ENCODE results near the gene PRKD2. TPM values are rescaled to one million over a fixed set of nuclear protein-coding genes. Genes with fewer than 3 reads are reported as not detected.

The PRKD2 gene
- total RNA-seq, 1 experiment from 2014 or later, result 100 TPM

- TF ChIP-seq, protein P1, sequence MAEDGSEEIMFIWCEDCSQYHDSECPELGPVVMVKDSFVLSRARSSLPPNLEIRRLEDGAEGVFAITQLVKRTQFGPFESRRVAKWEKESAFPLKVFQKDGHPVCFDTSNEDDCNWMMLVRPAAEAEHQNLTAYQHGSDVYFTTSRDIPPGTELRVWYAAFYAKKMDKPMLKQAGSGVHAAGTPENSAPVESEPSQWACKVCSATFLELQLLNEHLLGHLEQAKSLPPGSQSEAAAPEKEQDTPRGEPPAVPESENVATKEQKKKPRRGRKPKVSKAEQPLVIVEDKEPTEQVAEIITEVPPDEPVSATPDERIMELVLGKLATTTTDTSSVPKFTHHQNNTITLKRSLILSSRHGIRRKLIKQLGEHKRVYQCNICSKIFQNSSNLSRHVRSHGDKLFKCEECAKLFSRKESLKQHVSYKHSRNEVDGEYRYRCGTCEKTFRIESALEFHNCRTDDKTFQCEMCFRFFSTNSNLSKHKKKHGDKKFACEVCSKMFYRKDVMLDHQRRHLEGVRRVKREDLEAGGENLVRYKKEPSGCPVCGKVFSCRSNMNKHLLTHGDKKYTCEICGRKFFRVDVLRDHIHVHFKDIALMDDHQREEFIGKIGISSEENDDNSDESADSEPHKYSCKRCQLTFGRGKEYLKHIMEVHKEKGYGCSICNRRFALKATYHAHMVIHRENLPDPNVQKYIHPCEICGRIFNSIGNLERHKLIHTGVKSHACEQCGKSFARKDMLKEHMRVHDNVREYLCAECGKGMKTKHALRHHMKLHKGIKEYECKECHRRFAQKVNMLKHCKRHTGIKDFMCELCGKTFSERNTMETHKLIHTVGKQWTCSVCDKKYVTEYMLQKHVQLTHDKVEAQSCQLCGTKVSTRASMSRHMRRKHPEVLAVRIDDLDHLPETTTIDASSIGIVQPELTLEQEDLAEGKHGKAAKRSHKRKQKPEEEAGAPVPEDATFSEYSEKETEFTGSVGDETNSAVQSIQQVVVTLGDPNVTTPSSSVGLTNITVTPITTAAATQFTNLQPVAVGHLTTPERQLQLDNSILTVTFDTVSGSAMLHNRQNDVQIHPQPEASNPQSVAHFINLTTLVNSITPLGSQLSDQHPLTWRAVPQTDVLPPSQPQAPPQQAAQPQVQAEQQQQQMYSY (CRISPR knock-in tag; IDR thresholded peaks at IDR 0.05), result peak; percentile 11; the same call in 1 of the 2 replicates
- TF ChIP-seq, protein P2, sequence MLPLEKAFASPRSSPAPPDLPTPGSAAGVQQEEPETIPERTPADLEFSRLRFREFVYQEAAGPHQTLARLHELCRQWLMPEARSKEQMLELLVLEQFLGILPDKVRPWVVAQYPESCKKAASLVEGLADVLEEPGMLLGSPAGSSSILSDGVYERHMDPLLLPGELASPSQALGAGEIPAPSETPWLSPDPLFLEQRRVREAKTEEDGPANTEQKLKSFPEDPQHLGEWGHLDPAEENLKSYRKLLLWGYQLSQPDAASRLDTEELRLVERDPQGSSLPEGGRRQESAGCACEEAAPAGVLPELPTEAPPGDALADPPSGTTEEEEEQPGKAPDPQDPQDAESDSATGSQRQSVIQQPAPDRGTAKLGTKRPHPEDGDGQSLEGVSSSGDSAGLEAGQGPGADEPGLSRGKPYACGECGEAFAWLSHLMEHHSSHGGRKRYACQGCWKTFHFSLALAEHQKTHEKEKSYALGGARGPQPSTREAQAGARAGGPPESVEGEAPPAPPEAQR (CRISPR knock-in tag; IDR thresholded peaks at IDR 0.05), result no peak
- TF ChIP-seq CTCF (IDR thresholded peaks at IDR 0.05) (no peak), OVOL2 (CRISPR knock-in tag; IDR thresholded peaks at IDR 0.05; ENCODE audit: borderline replicate concordance) (no peak), FOXJ3 (CRISPR knock-in tag; IDR thresholded peaks at IDR 0.05; ENCODE audit: borderline replicate concordance) (no peak), HMGA2 (CRISPR knock-in tag; IDR thresholded peaks at IDR 0.05) (no peak), NR3C1 (CRISPR knock-in tag; conservative IDR thresholded peaks at IDR 0.05; ENCODE audit: low read depth) (no peak), CREM (CRISPR knock-in tag; IDR thresholded peaks at IDR 0.05) (no peak), SOX15 (CRISPR knock-in tag; IDR thresholded peaks at IDR 0.05) (no peak)
- TF ChIP-seq, protein P3, sequence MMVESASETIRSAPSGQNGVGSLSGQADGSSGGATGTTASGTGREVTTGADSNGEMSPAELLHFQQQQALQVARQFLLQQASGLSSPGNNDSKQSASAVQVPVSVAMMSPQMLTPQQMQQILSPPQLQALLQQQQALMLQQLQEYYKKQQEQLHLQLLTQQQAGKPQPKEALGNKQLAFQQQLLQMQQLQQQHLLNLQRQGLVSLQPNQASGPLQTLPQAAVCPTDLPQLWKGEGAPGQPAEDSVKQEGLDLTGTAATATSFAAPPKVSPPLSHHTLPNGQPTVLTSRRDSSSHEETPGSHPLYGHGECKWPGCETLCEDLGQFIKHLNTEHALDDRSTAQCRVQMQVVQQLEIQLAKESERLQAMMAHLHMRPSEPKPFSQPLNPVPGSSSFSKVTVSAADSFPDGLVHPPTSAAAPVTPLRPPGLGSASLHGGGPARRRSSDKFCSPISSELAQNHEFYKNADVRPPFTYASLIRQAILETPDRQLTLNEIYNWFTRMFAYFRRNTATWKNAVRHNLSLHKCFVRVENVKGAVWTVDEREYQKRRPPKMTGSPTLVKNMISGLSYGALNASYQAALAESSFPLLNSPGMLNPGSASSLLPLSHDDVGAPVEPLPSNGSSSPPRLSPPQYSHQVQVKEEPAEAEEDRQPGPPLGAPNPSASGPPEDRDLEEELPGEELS (CRISPR knock-in tag; IDR thresholded peaks at IDR 0.05), result no peak
- TF ChIP-seq, protein P4, sequence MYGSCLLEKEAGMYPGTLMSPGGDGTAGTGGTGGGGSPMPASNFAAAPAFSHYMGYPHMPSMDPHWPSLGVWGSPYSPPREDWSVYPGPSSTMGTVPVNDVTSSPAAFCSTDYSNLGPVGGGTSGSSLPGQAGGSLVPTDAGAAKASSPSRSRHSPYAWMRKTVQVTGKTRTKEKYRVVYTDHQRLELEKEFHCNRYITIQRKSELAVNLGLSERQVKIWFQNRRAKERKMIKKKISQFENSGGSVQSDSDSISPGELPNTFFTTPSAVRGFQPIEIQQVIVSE (CRISPR knock-in tag; IDR thresholded peaks at IDR 0.05; ENCODE audit: borderline replicate concordance), result no peak
These were observed 77.3 kb downstream of the PRKD2 start (continued) for GRCh38 chr19:46639358-46640182.

DNA sequence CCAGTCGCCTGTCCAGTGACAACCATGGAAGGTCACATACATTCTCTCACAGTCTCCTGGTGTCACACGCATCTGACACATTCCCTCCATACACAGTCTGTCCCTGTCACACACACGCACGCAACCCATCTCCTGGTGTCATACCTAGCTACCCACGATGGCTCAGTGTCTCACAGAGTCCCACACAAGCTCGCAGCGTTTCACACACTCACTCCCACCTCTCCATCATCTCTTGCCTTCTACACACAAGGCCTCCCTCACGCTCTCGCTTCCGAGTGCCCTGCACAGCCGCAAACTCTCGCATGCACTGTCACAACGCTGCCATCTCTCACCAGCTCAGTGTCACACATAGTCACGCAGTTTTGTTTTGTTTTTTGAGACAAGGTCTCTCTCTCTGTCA lies 79.7 kb downstream of the PRKD2 start:
- no peak for ATAC-seq
- no peaks in the 10 kb centered on the region for H3K36me3 Mint-ChIP-seq
- CTCF ChIA-PET, result interaction anchor here (0.6 to 2.6 kb wide), 3 partner anchors 20 to 25 kb away, joined by 4 to 25 read pairs (median 5); partner anchors contain the start of gene DACT3
- POLR2A ChIA-PET, result interaction anchor here (1.7 kb wide), 1 partner anchor 24 kb away, joined by 3 read pairs; no protein-coding TSS in a partner anchor
- DNase-seq (ENCODE audit: low spot score), result no peak
- no peak overlapping the region for H3K4me3 Mint-ChIP-seq
- no peak overlapping the region for H3K27ac Mint-ChIP-seq
- H3K4me1 Mint-ChIP-seq, result peaks cover 19% of the 10 kb centered on the region
- H3K9me3 Mint-ChIP-seq, result no peaks in the 10 kb centered on the region
- H3K27me3 Mint-ChIP-seq (ENCODE audit: low read depth), result peaks cover 56% of the 10 kb centered on the region
- TF ChIP-seq PREB (CRISPR knock-in tag; IDR thresholded peaks at IDR 0.05; ENCODE audit: borderline replicate concordance) (no peak), NR1H2 (CRISPR knock-in tag; IDR thresholded peaks at IDR 0.05) (no peak), SP1 (CRISPR knock-in tag; conservative IDR thresholded peaks at IDR 0.05) (no peak), FOXP1 (CRISPR knock-in tag; IDR thresholded peaks at IDR 0.05; ENCODE audit: borderline replicate concordance) (no peak), RELA (CRISPR knock-in tag; IDR thresholded peaks at IDR 0.05; ENCODE audit: borderline replicate concordance) (no peak), ZNF121 (CRISPR knock-in tag; IDR thresholded peaks at IDR 0.05) (no peak), TP53 (CRISPR knock-in tag; IDR thresholded peaks at IDR 0.05) (no peak), STAT6 (CRISPR knock-in tag; conservative IDR thresholded peaks at IDR 0.05; ENCODE audit: low read depth) (no peak), ZMAT4 (CRISPR knock-in tag; IDR thresholded peaks at IDR 0.05) (no peak)
